ENCODE measurements around the gene DPEP1. TPM values are rescaled to one million over a fixed set of nuclear protein-coding genes. Genes with fewer than 3 reads are reported as not detected.

The DPEP1 gene
- polyA plus RNA-seq, 3 donors from 2014 or later = not detected

Other genes starting within 250 kb of the DPEP1 start
- gene ANKRD11, start 123.1 kb upstream of the DPEP1 start, polyA plus RNA-seq = 10 to 100 TPM in 1 of 3 donors, 1 to 10 TPM in 2; 3.7 to 14.3 (median 8.5) TPM
- 10 to 100 TPM; 39.7 to 48.4 (median 41.0) TPM for gene SPG7, start 105.2 kb upstream of the DPEP1 start, polyA plus RNA-seq
- 1,000 to 10,000 TPM; 1,461 to 3,229 (median 2,406) TPM for gene RPL13, start 53.0 kb upstream of the DPEP1 start, polyA plus RNA-seq
- 1 to 10 TPM in 2 of 3 donors, not detected in 1; 1.9 to 5.1 TPM for gene CPNE7, start 37.9 kb upstream of the DPEP1 start, polyA plus RNA-seq
- 100 to 1,000 TPM; 102 to 111 (median 103) TPM for gene CHMP1A, start 44.1 kb downstream of the DPEP1 start, polyA plus RNA-seq
- gene SPATA33, start 44.2 kb downstream of the DPEP1 start, polyA plus RNA-seq = 1 to 10 TPM; 1.8 to 6.8 (median 4.7) TPM
- 10 to 100 TPM; 28.0 to 42.7 (median 35.2) TPM for gene CDK10, start 73.0 kb downstream of the DPEP1 start, polyA plus RNA-seq
- gene SPATA2L, start 88.1 kb downstream of the DPEP1 start, polyA plus RNA-seq = 10 to 100 TPM in 2 of 3 donors, 1 to 10 TPM in 1; 4.7 to 14.5 (median 13.4) TPM
- gene VPS9D1, start 107.3 kb downstream of the DPEP1 start, polyA plus RNA-seq = 1 to 10 TPM in 1 of 3 donors, under 1 TPM in 2; 0.65 to 1.3 (median 0.96) TPM
- 10 to 100 TPM; 20.6 to 91.6 (median 30.0) TPM for gene ZNF276, start 107.9 kb downstream of the DPEP1 start, polyA plus RNA-seq
- gene FANCA, start 203.0 kb downstream of the DPEP1 start, polyA plus RNA-seq = 10 to 100 TPM in 2 of 3 donors, 1 to 10 TPM in 1; 8.7 to 21.6 (median 10.9) TPM
- gene SPIRE2, start 214.8 kb downstream of the DPEP1 start, polyA plus RNA-seq = 1 to 10 TPM; 1.0 to 1.3 (median 1.3) TPM

Measured in immature natural killer cell (primary cell).